GM10847 (cell line): ENCODE measurements around the gene ZNF423.

Experiments used
- POLR2A ChIP-seq: IDR thresholded peaks from 2 replicates; pipeline ENCODE4 v1.6.1; 2011; ENCODE audit not compliant: insufficient read length; ENCODE audit errors: extremely low read depth

ZNF423 gene

GRCh38 chr16:49876716-49877129 lies 20.8 kb upstream of the ZNF423 start:
- no peak for TF ChIP-seq POLR2A

GRCh38 chr16:49875806-49876715 lies 20.1 kb upstream of the ZNF423 start:
- TF ChIP-seq POLR2A: no peak

- TF ChIP-seq POLR2A: no peak
These were observed 18.8 kb upstream of the ZNF423 start for GRCh38 chr16:49874613-49875237.

DNA sequence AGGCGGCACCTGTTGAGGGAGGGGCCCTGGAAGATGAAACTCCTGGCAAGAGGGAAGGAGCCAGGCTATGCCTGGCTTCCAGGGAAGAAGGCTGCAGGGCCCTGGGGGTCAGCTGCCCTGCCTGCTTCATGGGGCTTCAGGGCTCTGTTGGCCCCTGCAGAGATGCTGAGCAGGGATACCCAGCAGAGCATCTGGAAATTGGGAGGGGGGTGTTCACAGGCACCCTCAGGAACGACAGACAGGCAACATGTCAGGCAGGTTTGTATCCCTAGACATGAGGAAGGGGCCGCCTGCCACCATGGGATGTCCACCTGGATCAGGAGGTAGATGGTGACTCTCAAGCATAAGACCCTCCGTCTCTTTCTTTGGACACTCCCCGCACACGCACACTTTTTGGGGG lies 13.8 kb upstream of the ZNF423 start:
- TF ChIP-seq POLR2A: no peak

DNA sequence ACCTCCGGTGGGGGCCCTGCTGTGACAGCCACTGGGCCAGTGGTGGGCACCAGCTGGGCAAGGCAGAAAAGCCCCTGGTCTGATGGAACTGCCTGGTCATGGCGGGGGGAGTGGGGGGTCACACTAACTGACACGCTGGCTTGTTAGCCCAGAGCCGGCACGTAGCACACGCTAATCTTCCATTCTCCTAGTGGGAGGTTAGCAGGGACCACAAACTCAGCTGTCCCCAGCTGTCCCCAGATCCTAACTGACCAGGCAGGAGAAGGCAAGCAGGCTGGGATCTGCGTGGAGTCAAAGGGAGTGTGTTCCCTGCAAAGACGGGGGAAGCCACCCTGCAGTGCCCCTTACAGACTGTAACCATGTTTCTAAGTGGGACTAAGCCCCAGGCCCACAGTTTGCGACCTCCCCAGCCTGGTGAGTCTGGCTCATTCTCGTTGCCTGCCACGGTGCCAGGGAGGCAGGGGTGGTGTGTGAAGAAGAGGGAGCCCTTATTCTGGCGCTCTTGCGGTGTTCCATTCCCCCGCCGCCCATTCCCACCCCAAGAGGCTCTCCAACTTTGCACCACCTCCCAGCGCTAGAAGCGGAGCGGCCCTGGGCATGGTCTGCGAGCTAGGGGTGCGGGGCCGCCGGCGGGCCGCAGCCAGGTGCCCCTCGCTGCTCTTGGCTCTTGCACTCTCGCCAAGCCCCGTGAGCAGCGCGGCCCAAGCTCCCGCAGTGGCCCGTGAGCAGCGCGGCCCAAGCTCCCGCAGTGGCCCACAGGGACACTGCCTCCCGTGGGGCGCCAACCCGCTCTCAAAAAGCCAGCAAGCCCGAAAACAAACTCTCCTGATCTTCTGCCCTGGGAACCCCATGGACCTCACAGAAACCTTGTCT lies 12.1 kb upstream of the ZNF423 start:
- no peak for TF ChIP-seq POLR2A

DNA sequence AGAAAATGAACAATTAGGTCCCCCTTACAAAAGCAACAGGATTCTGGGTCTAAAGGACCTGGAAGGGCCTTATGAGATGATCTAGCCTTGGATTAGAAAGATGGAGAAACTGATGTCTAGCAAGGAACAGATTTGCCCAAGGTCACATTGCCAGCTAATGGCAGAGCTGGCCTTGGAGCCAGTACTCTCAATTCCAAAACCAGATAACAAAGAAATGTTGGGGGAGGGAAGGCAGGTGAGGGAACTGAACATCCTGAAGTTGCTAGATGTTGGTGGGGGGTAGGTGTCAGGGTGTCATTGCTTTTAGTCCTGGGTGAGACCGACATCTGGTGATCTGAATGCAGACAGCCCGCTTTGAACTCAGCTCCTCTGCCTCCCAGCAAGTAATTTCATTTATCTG lies 11.3 kb upstream of the ZNF423 start:
- no peak for TF ChIP-seq POLR2A

GRCh38 chr16:49866595-49867071 lies 10.7 kb upstream of the ZNF423 start:
- TF ChIP-seq POLR2A: no peak

DNA sequence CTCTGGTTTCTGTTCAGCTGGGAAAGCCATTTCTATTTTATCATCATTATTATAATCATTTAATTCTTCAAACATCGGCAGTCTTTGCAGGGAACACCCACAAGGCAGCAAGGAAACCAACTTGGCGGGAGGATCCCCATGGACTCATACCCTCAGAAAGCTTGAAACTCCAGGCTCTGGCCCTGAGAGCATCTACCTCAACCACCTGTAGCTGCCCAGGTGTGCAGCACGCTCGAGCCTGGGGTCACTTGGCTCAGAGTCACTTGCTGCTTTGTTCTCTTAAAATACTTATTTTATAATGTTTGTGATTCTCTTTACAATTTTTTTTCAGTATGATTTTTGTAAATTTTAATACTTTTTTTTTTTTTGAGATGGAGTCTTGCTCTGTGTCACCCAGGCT lies 6.8 kb upstream of the ZNF423 start:
- no peak for TF ChIP-seq POLR2A

GRCh38 chr16:49861299-49861698 lies 5.4 kb upstream of the ZNF423 start:
- TF ChIP-seq POLR2A: no peak

DNA sequence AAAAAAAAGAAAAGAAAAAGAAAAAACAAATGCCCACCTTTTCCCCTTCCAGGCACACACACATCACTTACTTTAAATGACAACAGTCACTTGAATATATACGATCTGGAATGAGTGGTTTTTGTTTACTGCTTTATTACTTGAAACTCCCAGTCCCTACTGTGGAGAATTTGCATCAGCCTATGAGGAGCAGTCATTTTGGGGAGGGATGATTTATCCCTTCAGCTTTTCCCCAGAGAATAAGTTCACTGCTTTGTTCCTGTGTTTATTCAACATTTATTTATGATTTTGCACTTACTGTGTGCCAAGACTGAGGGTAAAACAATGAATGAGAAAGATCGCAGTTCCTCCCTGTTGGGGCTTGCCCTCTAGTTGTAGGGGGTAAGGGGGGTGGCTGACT lies 4.7 kb upstream of the ZNF423 start:
- TF ChIP-seq POLR2A: no peak

DNA sequence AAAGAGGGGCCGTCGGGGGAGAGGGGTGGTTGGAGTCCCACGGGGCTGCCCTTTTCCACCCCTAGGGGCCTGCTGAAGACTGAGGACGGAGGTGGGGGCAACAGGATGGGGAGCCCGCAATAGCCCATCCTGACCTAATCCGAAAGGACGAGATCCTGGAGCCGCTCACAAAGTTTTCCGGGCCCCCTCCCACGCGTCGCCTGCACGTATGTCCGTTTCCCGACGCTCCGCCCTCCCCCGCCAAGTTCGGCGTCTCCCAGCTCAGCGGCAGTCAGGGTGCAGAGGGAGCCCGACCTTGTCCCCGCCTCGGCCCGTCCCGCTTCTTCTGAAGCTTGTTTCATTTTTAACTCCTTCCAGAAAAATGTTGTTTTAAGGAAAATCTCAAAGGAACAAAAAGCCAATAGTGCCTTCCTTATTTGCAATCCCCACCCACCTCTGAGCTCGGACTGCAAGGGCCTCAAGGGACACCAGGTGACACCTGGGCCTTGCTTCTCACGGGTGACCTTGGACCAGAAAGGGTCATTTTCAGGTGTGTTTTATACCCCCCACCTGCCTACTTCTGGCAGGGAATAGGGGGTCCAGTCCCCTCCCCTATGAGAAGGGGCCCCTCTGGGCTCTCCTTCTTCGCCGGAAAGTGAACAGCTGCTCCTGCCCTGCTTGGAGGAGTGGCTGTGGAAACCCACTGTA lies 3.4 kb upstream of the ZNF423 start:
- no peak for TF ChIP-seq POLR2A

DNA sequence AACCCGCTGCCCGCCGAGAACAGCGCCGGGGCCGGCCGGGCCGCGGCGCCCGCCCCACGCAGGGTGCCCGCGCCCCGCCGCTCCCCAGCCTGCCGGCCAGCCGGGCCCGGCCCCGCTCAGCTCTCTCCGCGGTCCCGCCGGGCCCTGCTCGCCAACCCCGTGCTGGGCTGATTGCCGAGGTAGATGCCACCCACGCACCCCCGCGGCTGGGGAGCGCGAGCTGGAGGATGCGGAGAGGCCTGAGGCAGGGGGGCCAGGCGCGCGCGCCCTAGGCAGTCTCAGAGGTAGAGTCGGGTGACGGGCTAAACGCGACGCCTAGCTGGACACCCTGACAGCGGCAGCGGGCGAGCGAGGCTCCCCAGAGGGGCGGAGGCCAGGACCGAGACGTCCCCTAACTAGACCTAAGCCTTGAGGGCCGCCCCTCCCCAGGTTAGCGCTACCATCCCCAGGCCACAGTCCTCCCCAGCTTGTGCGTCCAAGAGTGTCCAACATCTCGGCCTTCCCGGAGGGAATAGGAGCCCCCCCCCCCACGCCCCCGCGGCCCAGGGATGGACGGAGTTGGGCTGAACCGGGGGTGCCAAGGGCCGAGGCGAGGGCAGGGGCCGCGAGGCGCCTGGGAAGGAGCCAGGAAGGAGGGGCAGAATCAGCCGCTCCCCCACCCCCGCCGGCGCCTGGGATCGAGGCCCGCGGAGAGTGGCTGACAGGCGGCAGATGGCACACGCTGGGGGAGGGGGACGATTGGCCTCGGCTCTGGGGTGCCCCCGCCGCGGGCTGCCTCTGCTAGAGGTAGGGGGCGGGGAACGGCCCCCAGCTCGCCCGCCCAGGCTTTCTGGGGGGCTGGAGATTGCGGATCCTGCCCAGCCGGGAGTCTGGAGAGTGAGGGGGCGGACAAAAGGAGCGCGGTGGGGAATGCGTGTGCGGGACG lies 2.5 kb upstream of the ZNF423 start:
- TF ChIP-seq POLR2A: no peak

DNA sequence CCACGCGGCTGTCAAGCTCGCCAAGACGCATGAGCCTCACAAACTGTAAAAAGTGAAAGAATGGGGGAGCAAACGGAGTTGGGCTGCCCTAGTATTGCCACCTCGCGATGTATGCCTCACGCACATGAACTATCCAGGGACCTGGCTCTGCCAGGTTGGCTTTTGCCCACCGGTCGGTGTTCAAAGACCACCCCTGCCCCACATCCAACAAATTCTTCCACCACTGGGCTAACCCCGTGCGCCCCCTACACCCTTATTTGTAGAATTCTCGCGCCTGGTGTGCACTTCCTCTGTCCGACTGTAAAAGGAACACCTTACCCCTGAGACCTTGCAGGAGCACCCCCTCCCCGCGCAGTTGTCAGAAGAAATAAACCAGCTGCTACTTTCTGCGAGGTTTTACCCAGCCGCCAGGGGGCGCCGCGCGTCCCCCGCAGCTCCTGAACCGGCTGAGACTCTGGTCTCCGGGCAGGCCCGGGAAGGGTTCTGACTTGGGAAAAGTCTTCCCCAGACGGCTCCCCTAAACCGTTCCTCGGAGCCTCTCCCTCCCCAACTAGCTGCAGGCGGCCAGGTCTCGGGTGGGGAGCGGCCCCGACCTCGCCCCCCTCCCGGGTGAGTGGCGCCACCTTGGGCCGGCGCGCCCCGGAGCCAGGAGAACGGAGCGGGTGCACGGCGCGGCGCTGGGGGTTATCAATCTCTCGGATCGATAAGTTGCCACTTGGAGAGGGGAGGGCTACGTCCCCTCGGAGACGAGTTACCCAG lies 1.7 kb upstream of the ZNF423 start:
- no peak for TF ChIP-seq POLR2A
